ENCODE results near the gene BUD23.

- TF ChIP-seq POLR2A (IDR thresholded peaks at IDR 0.05) (no peak), CTCF (IDR thresholded peaks at IDR 0.05) (no peak), EP300 (IDR thresholded peaks at IDR 0.05) (no peak)
These were observed 22.1 kb downstream of the BUD23 start for GRCh38 chr7:73705551-73705920.

All from tibial nerve (tissue), 4 donors.